ENCODE data around the gene DYSF.

DNA sequence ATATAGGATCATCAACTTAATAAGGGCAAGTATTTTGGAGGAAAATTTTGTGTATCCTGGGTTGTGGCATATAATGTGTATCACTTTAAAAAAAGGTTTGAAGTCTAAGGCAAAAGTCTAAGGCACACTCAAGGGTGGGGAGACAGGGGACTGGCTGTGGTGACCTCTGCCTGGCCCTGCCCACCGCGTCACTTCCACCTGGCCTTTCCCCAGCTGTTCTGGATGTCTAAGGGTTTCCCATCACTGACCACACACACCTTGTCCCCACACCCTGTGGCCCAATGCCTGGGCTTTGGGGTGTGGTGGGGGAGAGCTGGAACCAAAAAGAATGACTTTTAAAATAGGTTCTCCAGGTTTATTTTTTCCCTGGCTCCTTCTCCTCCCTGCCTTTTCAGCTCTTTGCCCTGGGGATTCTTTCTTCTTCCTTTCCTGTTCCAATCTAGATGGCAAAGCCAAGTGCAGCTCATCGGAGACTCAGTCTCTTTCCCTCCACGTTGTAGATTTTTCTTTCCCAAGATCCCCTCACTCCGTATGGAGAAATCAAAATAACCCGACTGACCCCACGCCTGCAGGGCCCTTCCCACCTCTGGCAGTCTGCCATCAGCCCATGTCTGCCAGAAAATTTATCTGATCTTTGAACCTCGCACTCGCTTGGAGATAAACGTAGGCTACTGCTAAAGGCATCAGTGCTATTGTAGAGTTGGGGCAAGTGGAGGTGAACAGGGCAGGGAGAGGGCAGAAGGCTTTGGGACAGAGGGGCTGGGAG lies 257.2 kb downstream of the DYSF start:
- TF ChIP-seq, protein P1, sequence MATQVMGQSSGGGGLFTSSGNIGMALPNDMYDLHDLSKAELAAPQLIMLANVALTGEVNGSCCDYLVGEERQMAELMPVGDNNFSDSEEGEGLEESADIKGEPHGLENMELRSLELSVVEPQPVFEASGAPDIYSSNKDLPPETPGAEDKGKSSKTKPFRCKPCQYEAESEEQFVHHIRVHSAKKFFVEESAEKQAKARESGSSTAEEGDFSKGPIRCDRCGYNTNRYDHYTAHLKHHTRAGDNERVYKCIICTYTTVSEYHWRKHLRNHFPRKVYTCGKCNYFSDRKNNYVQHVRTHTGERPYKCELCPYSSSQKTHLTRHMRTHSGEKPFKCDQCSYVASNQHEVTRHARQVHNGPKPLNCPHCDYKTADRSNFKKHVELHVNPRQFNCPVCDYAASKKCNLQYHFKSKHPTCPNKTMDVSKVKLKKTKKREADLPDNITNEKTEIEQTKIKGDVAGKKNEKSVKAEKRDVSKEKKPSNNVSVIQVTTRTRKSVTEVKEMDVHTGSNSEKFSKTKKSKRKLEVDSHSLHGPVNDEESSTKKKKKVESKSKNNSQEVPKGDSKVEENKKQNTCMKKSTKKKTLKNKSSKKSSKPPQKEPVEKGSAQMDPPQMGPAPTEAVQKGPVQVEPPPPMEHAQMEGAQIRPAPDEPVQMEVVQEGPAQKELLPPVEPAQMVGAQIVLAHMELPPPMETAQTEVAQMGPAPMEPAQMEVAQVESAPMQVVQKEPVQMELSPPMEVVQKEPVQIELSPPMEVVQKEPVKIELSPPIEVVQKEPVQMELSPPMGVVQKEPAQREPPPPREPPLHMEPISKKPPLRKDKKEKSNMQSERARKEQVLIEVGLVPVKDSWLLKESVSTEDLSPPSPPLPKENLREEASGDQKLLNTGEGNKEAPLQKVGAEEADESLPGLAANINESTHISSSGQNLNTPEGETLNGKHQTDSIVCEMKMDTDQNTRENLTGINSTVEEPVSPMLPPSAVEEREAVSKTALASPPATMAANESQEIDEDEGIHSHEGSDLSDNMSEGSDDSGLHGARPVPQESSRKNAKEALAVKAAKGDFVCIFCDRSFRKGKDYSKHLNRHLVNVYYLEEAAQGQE (IDR thresholded peaks at IDR 0.05; ENCODE audit: insufficient read depth in 1 of 2, low read depth in 2 of 2, low read length in 1 of 2): no peak
- TF ChIP-seq, protein P2, sequence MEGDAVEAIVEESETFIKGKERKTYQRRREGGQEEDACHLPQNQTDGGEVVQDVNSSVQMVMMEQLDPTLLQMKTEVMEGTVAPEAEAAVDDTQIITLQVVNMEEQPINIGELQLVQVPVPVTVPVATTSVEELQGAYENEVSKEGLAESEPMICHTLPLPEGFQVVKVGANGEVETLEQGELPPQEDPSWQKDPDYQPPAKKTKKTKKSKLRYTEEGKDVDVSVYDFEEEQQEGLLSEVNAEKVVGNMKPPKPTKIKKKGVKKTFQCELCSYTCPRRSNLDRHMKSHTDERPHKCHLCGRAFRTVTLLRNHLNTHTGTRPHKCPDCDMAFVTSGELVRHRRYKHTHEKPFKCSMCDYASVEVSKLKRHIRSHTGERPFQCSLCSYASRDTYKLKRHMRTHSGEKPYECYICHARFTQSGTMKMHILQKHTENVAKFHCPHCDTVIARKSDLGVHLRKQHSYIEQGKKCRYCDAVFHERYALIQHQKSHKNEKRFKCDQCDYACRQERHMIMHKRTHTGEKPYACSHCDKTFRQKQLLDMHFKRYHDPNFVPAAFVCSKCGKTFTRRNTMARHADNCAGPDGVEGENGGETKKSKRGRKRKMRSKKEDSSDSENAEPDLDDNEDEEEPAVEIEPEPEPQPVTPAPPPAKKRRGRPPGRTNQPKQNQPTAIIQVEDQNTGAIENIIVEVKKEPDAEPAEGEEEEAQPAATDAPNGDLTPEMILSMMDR (IDR thresholded peaks at IDR 0.05): no peak
- TF ChIP-seq POLR2AphosphoS5 (IDR thresholded peaks at IDR 0.05; ENCODE audit: low read depth, low read length): no peak
- TF ChIP-seq TCF7L2 (IDR thresholded peaks at IDR 0.05; ENCODE audit: low read depth, low read length): no peak
